Measurements from ENCODE around the gene YARS1.

GRCh38 chr1:32864375-32865019, 47.3 kb upstream of the YARS1 start:
- TF ChIP-seq EZH2 (IDR thresholded peaks at IDR 0.05; ENCODE audit: insufficient read depth, poor library complexity, severe bottlenecking), result no peak
- TF ChIP-seq EZH2phosphoT487 (IDR thresholded peaks at IDR 0.05; ENCODE audit: insufficient read depth, low read depth), result no peak
